ENCODE data around the gene NTM.

NTM gene

DNA sequence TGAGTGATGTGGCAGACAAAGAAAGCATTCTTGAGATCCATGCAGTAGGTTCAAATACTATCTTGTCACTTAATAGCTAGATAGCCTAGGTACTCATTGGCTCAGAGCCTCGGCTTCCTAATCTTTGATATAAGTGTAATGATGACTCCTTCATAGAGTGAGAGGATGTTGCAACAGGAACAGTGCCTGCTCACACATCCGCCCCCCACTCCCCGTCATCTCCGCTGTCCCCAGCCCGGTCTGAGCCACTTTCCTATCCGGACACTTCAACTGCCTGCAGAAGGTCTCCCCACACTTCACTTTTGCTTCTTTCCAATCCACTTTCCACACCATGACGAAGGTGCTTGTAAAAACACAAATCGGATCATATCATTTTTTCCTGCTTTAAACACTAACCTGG is 128.8 kb downstream of the NTM start:
- DNase-seq (ENCODE audit: low read depth), result no peak

DNA sequence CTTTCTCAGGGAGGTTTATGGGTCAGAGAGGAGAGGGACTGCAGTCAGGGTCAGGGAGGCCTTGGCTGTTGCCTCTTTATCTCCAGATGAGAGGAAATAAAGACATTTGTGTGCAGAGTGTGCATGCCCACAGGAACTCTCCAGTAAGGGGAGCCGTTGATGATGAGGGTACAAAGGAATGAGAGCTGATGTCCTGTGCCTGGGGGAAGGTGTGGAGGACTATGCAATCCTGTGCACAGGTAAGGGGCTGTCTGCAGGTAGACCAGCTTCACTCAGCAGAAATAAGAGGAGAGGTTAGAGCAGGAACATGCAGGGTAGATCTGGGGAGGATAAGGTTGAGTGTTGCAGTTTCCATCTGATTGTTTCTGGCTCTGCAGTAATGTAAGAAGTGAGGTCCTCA is 132.6 kb downstream of the NTM start:
- DNase-seq (ENCODE audit: low read depth), result no peak

DNA sequence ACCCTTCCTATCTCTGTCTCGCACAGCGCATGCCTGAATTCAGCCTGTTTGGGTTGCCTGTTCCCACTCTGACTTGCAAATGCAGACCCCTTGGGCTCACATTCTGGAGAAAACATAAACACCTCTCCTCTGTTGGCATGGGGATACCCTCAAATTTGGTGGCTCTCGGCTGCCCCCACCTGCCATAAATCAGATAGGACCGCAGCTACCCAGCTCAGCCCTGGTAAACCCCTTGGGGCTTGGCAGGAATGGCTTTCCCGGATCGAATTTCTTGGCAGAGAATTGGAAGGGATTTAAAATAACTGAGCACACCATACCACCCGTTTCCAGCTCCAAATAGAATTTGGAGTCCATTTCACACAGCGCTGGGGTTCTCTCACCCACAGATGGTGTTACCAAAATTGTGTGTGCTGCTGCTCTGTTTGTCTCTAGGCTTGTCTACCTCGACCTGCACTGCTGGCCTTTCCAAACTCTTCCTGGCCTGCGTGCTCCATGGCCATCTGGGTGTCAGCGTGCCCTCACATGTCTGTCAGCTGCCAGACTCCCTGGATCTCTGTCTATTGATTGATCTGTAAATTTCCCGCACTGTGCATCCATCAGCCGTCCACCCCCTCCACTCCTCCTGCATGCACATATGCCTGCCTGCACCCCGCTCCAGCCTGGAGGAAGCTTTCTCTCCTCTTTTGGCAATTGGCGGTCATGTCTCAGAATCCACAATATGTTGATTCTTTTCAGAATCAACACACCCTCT is 134.0 kb downstream of the NTM start:
- no peak for DNase-seq (ENCODE audit: low read depth)

DNA sequence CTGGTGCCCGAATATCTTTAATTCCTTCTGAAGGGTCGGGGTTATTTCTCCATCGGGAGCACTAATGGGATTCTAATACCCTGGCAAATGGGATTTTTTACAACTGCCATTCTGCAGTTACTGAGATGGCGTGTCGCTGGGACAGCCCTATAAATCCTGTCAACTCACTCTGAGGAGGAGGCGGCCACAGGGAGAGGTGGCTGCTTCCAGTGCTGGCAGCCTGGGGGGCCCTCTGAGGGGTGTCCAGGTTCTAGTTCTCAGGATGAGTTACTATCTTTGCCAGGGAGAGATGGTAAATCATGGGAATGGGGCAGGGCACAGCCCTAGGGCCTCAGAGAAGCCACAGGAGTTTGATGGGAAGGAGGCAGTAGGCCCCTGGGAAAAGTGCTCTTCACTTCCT is 135.9 kb downstream of the NTM start:
- DNase-seq (ENCODE audit: low read depth), result no peak

DNA sequence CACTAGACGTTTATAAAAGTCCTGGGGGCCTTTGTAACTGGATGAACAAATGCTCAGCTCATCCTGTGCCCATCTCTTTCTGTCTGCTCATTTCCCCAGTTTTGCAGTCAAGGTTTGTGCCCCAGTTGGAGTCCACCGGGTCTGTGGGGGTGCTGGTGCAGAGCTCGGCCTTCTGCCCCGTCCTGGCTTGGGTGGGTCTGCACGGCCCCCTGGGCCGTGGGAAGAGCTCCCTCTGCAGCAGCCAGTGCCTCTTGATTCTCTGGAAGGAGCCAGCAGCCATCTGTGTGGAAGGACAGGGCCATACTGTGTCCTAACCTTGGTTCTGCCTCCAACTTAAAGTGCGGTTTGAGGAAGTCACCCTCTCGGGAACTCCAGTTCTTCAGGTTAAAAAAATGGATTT is 140.2 kb downstream of the NTM start:
- no peak for DNase-seq (ENCODE audit: low read depth)

DNA sequence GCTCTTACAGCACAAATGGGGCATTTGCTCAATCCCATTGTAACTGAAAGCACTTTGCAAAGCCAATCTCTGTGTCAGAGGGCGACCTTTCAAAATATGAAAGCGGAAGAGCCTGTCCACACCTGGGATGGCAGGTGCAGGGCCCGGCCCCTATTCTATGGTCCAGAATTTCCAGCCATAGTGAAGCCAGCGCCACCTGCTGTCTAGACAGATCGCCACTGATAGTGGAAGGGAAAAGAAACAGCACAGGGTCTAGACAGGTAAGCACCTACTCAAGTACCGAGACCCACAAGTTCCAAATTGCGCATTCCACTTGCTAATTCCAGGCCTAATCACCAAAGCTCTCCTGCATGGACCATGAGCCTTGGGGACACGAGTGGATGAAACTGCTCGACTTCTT is 141.4 kb downstream of the NTM start:
- DNase-seq (ENCODE audit: low read depth), result no peak

DNA sequence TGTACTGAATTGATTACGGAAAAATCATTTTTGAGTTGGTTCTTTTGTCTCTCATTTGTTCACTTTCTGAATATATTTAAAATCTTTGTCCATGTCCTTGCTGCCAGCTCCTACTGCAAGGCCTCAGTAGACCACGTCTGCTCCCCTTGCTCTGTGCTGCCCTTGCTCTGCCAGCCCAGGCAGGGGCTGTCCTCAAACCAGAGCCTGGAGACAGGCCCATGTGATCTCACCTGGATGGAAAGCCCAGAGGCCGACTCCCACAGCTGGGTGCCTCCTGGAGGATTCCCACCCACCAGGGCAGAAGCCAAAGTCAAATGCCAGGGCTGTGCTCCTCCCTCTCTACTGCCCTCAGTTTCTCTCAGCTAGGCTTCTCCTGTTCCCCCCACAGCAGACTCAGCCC is 141.8 kb downstream of the NTM start:
- no peak for DNase-seq (ENCODE audit: low read depth)

DNA sequence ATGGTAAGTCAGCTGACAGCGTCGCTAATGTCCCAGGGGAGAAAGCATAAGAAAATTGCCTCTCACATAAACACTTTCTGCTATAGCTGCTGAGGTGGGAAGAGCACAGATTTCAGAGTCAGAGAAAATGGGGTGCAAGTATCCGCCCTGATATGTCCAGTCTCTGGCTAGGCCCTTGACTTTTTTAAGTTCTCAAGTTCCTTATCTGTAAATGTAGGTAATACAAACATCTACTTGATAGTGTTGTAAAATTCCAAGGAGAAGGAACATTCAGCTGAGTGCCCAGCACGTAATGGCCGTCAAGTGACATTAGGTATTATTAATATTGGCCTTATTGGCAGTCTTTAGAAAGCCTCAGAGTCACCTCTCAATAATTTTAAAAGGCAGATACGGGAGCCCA is 143.6 kb downstream of the NTM start:
- DNase-seq (ENCODE audit: low read depth), result no peak

DNA sequence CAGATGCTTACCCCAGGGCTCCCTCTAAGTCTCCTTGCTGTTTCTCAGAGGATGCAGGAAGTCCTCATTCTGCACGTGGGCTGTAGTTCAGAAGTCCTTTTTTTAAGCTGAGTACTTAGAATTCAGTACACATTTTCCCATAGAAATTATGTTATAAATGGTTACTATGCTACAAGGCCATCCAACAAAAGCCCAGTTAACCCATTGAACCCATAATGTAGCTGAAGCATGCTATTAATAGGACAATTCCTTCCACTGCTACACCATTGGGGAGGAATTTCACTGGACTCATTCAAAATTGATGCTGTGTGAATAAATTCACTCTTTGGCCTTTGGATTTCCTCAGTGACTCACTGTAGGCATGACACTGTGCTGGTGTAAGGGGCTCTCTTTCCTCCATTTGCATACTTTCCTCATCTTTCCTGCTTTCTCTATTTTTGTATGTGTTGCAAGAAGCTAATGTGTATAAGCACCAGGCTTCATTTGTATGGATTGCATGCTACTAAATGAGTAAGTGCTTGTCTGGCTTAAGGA is 148.0 kb downstream of the NTM start:
- no peak for DNase-seq (ENCODE audit: low read depth)

DNA sequence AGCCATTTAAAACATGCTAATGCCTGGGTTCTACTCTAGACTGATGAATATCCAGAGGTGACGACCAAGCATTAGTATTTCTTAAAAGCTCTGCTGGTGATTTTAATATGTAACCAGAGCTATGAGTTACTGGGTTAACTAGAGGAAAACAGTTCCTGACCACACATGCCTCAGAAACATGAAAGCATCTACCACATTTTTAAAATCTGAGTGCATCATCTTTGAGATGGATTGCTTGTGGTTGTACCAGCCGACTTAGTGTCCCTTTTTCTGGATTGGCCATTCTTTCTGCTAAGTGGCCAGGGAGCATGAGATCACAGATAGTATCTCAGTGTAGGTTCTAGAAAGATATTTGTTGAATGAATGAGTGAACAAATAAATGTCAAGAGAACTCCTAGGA is 152.4 kb downstream of the NTM start:
- DNase-seq (ENCODE audit: low read depth), result no peak

DNA sequence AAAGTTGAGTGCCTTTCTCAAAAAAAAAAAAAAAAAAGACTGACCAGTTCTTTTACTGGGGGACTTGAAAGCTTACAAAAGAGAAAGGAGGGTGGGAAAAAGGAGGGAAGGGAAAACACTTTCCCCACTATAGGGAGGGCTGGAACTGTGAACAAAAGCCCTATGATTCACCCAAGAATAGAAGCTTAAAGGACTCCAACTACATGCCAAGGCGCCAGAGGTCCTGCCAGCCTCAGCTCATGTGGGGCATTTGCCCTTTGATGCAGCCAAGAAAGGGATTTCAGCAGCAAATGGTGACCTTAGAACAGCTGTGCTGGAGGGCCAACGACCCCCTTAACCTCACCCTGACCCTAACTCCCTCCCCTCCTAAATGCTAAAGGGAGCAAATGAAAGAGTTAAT is 160.0 kb downstream of the NTM start:
- DNase-seq (ENCODE audit: low read depth), result no peak

DNA sequence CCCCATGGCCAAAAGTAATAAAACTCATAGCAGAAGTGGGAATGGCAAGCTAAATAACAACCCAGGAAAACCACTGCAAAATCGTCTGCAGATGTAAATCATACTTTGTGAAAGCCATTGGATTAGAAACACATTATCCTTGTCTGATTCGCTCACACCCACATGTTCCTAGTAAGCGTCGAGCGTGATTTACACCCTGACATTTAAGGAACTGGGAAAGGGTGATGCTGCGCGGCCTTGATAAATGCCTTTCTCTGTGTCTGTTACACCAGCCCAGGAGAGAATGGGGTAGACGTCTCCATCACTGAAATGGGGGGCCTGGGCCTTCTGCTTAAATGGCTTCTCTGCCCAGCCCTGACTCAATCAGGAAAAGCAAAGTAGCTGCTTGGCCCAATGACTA is 162.7 kb downstream of the NTM start:
- no peak for DNase-seq (ENCODE audit: low read depth)

DNA sequence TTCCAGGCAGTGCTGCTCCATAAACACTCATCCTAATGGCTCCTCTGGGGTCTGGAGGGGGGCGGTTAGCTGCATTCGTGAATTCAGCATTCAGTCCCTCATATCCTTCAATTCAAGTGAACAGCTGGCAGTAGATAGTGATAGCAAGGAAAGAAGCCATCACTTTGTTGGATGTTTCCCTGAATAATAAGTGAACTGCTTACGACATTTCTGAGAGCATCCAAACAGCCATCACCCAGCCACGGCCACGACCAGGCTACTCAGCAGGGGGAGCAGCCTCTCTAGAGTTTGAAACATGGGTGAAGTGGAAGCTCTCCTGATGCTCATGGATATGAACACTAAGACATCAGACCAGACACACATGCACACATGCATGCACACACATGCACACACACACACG is 163.6 kb downstream of the NTM start:
- DNase-seq (ENCODE audit: low read depth), result no peak

DNA sequence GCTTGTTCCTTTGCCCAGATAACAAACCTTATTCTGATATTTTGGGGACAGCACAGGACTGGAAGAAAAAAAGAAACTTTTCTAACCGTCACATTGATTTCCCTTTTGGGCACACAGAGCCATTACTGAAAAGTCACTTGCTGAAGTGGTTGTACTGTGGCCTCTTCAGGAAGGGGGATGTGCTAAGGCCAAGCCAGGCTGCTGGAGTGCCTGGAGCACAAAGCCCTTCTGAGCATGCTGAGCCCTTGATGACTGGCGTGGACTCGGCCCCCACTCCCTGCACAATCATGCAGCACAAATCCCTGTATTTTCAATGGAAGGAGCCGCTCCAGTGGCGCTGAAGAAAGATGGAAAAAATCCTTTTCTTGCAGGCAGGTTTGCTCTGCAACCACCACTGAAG is 164.2 kb downstream of the NTM start:
- DNase-seq (ENCODE audit: low read depth), result no peak

DNA sequence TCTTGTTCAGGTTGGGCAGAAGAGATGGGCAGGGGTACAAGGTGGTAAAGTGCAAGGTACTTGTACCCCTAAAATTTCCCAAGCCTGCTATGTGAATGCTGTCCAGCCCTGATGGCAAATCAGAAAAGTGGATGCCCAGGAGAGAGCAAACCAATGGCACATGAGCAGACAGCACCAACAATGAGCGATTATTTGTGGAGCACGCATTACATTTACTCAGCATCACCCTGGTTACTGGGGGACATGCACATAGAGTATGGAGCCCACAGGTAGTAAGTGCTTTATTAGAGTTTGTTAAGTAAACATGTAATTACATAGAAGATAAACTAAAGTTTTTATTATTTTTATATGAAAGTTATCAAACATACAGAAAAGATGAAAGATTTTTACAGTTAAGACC is 165.7 kb downstream of the NTM start:
- no peak for DNase-seq (ENCODE audit: low read depth)

DNA sequence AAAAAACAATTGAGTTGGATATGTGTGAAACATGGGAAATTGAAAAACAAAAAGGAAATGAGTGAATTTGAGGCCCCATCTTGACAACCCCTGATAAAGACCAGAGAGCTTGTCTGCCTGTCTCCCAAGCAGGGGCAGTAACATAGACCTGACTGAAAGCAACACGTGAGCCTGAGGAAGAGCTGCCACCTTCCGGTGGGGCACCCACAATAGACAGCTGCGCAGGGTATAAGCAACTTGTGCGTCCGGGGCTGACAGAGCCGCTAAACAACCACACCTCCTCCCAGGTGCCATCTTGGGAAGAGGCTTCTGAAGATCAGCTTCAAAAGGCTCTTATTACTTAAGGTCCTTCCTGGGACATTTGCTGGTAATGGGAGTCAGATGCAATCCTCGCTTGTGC is 166.8 kb downstream of the NTM start:
- DNase-seq (ENCODE audit: low read depth), result no peak

DNA sequence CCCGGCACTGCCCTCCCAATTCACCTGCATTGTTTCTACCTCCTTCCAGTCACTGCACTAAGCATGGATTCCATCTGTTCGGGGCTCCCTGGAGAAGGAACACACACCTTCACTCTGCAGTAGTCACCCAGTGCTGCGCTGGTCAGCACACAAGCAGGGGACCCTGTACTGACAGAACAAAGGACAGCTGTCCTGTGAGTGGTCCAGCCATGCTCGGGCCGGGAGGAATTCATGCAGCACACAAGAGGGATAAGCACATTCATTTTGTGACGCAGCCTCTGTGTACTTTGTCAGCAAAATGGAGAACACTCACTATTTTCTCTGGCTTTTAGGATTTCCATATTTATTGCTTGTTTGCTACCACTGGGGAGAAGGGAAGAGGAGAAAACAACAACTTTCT is 167.3 kb downstream of the NTM start:
- DNase-seq (ENCODE audit: low read depth), result no peak

DNA sequence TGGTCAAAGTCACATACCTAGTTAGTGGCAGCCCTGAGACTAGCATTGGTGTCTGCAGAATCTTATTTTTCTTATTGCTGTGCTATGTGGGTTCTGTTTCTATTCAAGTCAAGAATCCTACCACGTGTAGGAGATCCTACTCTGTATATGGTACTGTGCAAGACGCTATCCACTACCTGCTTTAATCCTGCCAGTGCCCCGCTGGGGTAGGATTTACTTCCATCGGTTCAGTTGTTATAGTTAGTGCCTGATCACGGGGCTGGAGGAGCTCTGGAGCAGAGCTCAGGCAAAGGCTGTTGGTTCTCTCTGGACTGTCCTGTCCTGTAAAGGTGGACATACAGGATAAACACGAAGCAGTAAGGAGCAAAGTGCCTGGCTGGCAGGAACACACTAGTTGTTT is 167.9 kb downstream of the NTM start:
- DNase-seq (ENCODE audit: low read depth), result no peak

DNA sequence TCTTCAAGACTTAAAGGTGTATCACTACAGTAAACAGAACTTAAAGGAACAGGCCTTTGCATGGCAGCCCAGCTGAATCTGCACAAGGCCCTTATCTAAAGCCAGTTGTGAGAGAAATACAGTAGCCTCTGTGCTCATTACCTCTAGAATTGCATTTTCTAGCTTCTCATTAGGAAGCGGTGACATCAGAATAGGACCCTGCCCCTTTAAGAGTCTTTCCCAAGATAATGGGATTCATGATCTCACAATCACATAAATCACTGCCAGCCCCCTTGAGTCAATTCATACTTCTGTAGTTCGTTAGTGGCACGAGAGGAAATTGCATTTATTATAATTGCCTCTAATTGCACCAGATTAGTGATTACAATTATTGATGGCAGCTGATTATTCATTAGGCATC is 170.3 kb downstream of the NTM start:
- DNase-seq (ENCODE audit: low read depth), result no peak

DNA sequence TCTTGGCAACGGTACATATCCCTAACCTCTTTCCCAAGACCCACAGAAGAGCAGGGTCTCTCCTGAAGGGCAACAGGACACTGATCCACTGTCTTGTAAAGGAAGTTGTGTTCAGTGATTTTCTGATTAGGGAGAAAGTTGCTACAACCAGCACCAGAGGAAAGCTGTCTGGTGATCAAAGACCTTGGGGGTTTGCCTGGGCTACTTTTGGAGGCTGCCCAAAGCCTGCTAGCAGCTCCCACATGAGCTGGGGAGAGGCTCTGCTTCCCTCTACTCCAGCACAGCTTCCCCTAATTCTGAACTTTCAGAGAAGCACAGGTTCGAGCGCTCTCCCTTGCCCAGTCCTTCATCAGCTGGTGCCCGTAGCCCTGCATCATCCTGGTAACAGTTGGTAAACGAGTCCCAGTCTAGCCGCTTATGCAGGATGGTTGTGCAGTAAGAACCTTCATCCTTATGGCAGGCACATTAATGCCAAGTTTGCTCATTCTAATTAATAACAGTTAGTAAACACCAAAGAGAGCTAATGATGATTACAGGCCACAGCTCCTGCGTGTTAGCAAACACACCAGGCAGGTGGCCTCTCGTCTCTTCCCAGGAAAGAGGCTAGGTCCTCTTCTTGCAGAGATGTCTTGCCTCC is 173.1 kb downstream of the NTM start:
- no peak for DNase-seq (ENCODE audit: low read depth)

DNA sequence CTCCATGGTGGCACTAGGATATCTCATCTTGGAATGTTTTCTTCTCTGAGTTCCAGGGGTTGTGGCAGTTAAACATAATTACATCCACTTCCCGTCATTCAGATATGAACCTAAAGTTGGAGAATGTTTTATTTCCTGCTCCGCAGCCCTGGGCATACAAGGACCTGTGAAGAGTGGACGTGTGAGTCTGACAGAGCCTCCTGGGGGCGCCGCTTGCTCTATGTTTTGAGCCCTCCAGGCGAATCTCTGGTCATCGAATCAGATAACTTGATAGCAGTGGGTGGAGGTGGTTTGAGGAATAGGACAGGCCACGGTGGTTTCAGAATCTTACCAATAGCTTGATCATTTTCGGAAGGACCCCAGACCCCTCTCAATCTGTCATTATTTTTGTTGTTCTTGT is 174.2 kb downstream of the NTM start:
- no peak for DNase-seq (ENCODE audit: low read depth)

DNA sequence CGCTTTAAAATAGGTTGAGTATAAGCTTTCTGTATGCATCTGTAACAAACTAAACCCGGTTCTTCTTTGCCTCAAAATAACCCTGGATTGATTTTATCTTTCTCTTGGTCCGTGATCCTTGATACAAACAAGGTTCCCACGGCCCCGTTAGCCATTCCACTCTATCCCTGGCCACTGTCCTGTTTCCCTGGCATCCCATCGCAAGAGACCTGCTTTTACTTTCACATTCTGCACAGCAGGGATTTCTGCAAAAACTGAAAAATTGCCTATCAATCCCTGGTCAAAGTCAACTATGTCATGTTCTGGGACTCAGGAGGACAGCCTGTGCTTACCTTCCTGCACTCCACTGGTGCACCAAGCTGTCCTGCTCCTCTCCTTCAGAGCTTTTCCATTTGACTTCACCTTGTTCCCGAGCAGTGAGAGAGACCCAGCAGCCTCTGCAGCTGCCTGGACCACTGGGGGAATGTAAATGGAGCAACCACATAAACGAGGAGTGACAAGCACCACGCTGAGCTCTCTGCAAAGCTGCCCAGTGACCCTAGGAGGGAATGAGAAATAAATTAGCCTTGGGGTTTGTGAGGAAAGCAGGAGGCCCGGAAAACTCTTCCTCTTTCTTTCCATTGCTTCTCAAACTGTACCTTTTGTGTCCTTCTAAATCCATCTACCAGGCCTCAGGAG is 175.9 kb downstream of the NTM start:
- DNase-seq (ENCODE audit: low read depth), result no peak

DNA sequence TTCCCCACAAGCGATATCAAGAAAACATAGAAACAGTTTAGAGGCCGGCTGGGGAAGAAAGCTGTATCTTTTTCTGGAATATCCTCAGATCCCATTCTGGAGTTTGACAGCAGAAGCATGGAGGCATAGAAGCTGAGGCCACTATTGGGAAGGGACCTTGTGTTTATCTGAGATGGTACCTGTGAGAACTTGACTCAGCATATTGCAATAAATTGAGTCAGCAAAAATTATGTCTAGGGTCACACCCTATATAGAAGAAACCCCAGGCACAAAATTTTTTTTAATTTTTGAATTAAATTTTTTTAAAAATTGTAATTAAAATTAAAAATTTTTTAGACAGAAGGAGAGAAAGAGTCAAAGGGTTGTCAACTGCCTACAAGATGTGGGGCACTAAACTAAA is 178.7 kb downstream of the NTM start:
- no peak for DNase-seq (ENCODE audit: low read depth)
